HG03097 (cell line): ENCODE data around the gene ASTN2.

Experiments used
- ATAC-seq: cut with Tn5 transposase; IDR thresholded peaks from one replicate; pipeline ENCODE4 v1.9.1; 2021; ENCODE audit not compliant: unreplicated experiment, low FRiP score

Gene ASTN2

GRCh38 chr9:117187498-117187897, 227.4 kb downstream of the ASTN2 start:
- ATAC-seq, result no peak

GRCh38 chr9:117184173-117184572, 230.7 kb downstream of the ASTN2 start:
- no peak for ATAC-seq

GRCh38 chr9:117182046-117182445, 232.8 kb downstream of the ASTN2 start:
- ATAC-seq, result no peak

- ATAC-seq, result no peak
These were observed 233.9 kb downstream of the ASTN2 start for GRCh38 chr9:117180896-117181445.

GRCh38 chr9:117178596-117179375, 236.1 kb downstream of the ASTN2 start:
- no peak for ATAC-seq

- ATAC-seq, result no peak
These were observed 244.3 kb downstream of the ASTN2 start for GRCh38 chr9:117170567-117170966.

GRCh38 chr9:117169089-117169621, 245.7 kb downstream of the ASTN2 start:
- ATAC-seq, result no peak

GRCh38 chr9:117164512-117164911, 250.3 kb downstream of the ASTN2 start:
- ATAC-seq, result no peak

GRCh38 chr9:117160254-117160653, 254.6 kb downstream of the ASTN2 start:
- ATAC-seq, result no peak

- ATAC-seq, result no peak
These were observed 257.9 kb downstream of the ASTN2 start for GRCh38 chr9:117156771-117157535.

GRCh38 chr9:117156144-117156688, 258.6 kb downstream of the ASTN2 start:
- no peak for ATAC-seq

- ATAC-seq, result no peak
These were observed 261.8 kb downstream of the ASTN2 start for GRCh38 chr9:117153021-117153420.

- no peak for ATAC-seq
These were observed 263.1 kb downstream of the ASTN2 start for GRCh38 chr9:117151716-117152115.

GRCh38 chr9:117149996-117150395, 264.9 kb downstream of the ASTN2 start:
- no peak for ATAC-seq

GRCh38 chr9:117145811-117146490, 268.9 kb downstream of the ASTN2 start:
- ATAC-seq, result no peak

GRCh38 chr9:117145081-117145480, 269.8 kb downstream of the ASTN2 start:
- no peak for ATAC-seq

- no peak for ATAC-seq
These were observed 276.6 kb downstream of the ASTN2 start for GRCh38 chr9:117138231-117138630.

GRCh38 chr9:117136461-117136860, 278.4 kb downstream of the ASTN2 start:
- no peak for ATAC-seq

GRCh38 chr9:117135501-117136098, 279.3 kb downstream of the ASTN2 start:
- no peak for ATAC-seq

GRCh38 chr9:117134826-117135500, 279.9 kb downstream of the ASTN2 start:
- no peak for ATAC-seq
